ENCODE measurements around the gene CRHR1.

DNA sequence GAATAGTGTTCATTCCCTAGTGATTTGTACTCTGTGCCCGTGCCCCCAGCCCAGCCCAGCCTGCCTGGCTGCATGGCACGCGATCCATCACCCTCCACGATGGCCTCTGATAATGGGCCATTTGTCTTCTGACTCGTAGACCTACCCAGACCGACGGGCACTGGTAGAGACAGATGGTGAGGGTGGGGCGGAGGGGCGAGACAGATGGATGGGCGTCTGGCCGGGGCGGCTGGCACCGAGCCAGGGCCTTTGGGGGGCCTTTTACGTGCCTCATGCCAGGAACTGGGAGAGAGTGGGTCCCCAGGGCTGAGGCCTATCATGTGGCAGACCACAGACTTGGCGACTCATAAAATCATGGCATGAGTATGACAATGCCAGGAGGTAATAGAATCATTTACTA lies 25.4 kb downstream of the CRHR1 start:
- no peak for TF ChIP-seq POLR2AphosphoS5 (IDR thresholded peaks at IDR 0.05)
- TF ChIP-seq, protein P1, sequence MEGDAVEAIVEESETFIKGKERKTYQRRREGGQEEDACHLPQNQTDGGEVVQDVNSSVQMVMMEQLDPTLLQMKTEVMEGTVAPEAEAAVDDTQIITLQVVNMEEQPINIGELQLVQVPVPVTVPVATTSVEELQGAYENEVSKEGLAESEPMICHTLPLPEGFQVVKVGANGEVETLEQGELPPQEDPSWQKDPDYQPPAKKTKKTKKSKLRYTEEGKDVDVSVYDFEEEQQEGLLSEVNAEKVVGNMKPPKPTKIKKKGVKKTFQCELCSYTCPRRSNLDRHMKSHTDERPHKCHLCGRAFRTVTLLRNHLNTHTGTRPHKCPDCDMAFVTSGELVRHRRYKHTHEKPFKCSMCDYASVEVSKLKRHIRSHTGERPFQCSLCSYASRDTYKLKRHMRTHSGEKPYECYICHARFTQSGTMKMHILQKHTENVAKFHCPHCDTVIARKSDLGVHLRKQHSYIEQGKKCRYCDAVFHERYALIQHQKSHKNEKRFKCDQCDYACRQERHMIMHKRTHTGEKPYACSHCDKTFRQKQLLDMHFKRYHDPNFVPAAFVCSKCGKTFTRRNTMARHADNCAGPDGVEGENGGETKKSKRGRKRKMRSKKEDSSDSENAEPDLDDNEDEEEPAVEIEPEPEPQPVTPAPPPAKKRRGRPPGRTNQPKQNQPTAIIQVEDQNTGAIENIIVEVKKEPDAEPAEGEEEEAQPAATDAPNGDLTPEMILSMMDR (IDR thresholded peaks at IDR 0.05) = no peak
